KMS-11 (cell line): Measurements from ENCODE around the gene NR3C1.

ENCODE experiments used
- H2AFZ ChIP-seq: fragments of 200-600 bp; sonication (generic); 2 replicates; pipeline ENCODE4 v1.6.1; 2016; ENCODE audit warnings: antibody characterized with exemption, mixed run types, low read depth
- H3K27ac ChIP-seq: fragments of 200-600 bp; sonication (generic); 2 replicates; pipeline ENCODE4 v1.6.1; 2016; ENCODE audit warnings: mild to moderate bottlenecking, mixed run types
- H3K27me3 ChIP-seq: fragments of 200-600 bp; sonication (generic); 2 replicates; pipeline ENCODE4 v1.6.1; 2017; ENCODE audit warnings: mild to moderate bottlenecking, low read depth, mixed run types, moderate library complexity; ENCODE audit not compliant: insufficient read depth
- H3K36me3 ChIP-seq: fragments of 200-600 bp; sonication (generic); 2 replicates; pipeline ENCODE4 v1.6.1; 2017; ENCODE audit warnings: mild to moderate bottlenecking, mixed run types; ENCODE audit not compliant: insufficient read depth
- H3K4me1 ChIP-seq: fragments of 200-600 bp; sonication (generic); 2 replicates; pipeline ENCODE4 v1.6.1; 2016; ENCODE audit warnings: mild to moderate bottlenecking, low read depth, mixed run types; ENCODE audit not compliant: poor library complexity, severe bottlenecking
- H3K4me2 ChIP-seq: fragments of 200-600 bp; sonication (generic); 2 replicates; pipeline ENCODE4 v1.7.0; 2016; ENCODE audit warnings: mild to moderate bottlenecking, mixed run types
- H3K4me3 ChIP-seq: fragments of 200-600 bp; sonication (generic); IDR thresholded peaks from 2 replicates; pipeline ENCODE4 v1.6.1; 2017; ENCODE audit warnings: low read depth, low read length, mixed read lengths; ENCODE audit not compliant: insufficient read depth
- H3K79me2 ChIP-seq: fragments of 200-600 bp; sonication (generic); 2 replicates; pipeline ENCODE4 v1.6.1; 2016; ENCODE audit warnings: low read depth, mixed run types; ENCODE audit not compliant: insufficient read depth
- H3K9ac ChIP-seq: fragments of 200-600 bp; sonication (generic); 2 replicates; pipeline ENCODE4 v1.6.1; 2016; ENCODE audit warnings: mild to moderate bottlenecking, mixed run types
- H4K20me1 ChIP-seq: fragments of 200-600 bp; sonication (generic); 2 replicates; pipeline ENCODE4 v1.6.1; 2016; ENCODE audit warnings: mild to moderate bottlenecking, mixed run types; ENCODE audit not compliant: insufficient read depth
- TF ChIP-seq, protein P1 (sequence below): fragments of 200-600 bp; sonication (generic); conservative IDR thresholded peaks from 2 replicates; pipeline ENCODE4 v1.6.1; 2017; ENCODE audit warnings: low read depth, mild to moderate bottlenecking, antibody characterized with exemption, low read length, moderate library complexity, mixed read lengths

NR3C1 gene

DNA sequence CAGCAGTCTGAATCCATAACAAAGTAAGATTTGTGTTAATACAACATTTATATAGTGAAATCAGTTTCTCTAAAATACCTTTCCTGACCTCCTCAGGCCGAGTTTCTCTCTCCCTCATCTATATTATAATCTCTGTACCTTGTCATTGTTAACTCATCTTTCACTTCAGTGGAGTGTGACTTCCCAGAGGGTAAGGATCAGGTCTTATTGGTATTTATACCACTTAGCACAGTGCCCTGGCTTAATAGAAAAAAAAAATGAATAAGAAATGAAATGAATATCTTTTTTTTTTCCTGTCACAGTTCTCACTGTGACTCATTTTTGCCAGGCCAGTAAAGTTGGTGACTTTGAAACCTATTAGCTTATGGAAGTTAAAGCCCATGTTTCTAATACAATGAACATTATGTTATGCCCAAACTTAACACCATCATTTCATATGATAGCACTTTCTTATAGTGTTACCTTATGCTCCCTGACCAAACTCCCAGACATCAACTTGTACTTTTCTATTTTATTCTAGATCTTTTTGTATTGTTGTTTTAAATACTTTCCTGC lies 90.1 kb downstream of the NR3C1 start:
- H3K4me2 ChIP-seq: no peak overlapping the region; the same call in 1 of the 2 replicates
- no peak overlapping the region for H3K27ac ChIP-seq
- no peaks in the 10 kb centered on the region for H3K27me3 ChIP-seq
- peaks cover 13% of the 10 kb centered on the region for H4K20me1 ChIP-seq
- peaks cover 100% of the 10 kb centered on the region for H3K79me2 ChIP-seq
- no peak overlapping the region for H3K9ac ChIP-seq
- no peak overlapping the region for H3K4me3 ChIP-seq
- peaks cover 20% of the 10 kb centered on the region for H3K36me3 ChIP-seq
- TF ChIP-seq, protein P1, sequence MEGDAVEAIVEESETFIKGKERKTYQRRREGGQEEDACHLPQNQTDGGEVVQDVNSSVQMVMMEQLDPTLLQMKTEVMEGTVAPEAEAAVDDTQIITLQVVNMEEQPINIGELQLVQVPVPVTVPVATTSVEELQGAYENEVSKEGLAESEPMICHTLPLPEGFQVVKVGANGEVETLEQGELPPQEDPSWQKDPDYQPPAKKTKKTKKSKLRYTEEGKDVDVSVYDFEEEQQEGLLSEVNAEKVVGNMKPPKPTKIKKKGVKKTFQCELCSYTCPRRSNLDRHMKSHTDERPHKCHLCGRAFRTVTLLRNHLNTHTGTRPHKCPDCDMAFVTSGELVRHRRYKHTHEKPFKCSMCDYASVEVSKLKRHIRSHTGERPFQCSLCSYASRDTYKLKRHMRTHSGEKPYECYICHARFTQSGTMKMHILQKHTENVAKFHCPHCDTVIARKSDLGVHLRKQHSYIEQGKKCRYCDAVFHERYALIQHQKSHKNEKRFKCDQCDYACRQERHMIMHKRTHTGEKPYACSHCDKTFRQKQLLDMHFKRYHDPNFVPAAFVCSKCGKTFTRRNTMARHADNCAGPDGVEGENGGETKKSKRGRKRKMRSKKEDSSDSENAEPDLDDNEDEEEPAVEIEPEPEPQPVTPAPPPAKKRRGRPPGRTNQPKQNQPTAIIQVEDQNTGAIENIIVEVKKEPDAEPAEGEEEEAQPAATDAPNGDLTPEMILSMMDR: no peak
- H2AFZ ChIP-seq: no peak overlapping the region
- H3K4me1 ChIP-seq: peaks cover 96% of the 10 kb centered on the region

DNA sequence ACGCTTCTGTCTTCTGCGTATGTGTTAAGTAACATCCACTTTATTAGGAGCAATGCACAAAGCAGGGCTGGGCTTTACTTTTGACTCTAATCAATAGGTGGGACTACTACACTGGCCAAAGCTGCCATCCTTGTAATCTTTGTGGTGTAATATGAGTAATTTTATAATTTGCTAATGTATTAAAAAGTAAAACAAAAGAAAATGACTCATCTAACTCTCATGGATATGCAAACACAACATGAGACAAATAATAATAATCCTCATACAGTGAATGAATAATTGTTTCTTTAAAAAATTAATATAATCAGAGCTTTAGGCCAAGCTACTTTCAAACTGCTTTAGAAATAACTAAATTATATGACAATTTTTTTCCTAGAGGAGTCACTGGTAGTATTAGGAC lies 90.7 kb downstream of the NR3C1 start:
- peaks cover 22% of the 10 kb centered on the region for H3K36me3 ChIP-seq
- H3K4me1 ChIP-seq: peaks cover 99% of the 10 kb centered on the region

DNA sequence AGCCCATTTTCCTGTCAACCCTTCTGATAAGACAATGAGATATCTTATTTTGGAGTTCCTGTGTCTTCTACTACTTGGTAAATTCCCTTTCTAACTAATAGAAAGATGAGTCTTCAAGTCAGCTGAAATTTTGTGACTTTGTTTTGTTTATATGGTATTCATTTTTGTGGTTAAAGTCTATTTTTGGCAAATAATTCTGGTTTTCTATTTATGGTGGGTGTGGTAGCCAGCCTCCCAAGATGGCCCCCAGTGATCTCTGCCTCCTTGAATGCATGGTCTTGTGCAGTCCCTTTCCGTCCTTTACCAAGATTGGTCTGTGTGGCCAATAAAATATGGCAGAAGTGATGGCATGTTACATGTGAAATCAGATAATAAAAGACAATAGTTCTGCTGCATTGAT lies 91.5 kb downstream of the NR3C1 start:
- no peak overlapping the region for H3K27ac ChIP-seq
- no peak overlapping the region for H2AFZ ChIP-seq
- no peaks in the 10 kb centered on the region for H3K27me3 ChIP-seq
- H3K36me3 ChIP-seq: peaks cover 22% of the 10 kb centered on the region
- H3K4me1 ChIP-seq: peaks cover 96% of the 10 kb centered on the region
- peaks cover 100% of the 10 kb centered on the region for H3K79me2 ChIP-seq
- TF ChIP-seq, protein P1: no peak
- peaks cover 13% of the 10 kb centered on the region for H4K20me1 ChIP-seq
- H3K4me3 ChIP-seq: no peak overlapping the region
- H3K4me2 ChIP-seq: no peak overlapping the region; the same call in 1 of the 2 replicates
- H3K9ac ChIP-seq: no peak overlapping the region

More for the DNA sequence above, 90.7 kb downstream of the NR3C1 start:
- no peak overlapping the region for H2AFZ ChIP-seq
- H3K4me3 ChIP-seq: no peak overlapping the region
- peaks cover 100% of the 10 kb centered on the region for H3K79me2 ChIP-seq
- H3K27ac ChIP-seq: no peak overlapping the region
- H3K27me3 ChIP-seq: no peaks in the 10 kb centered on the region
- TF ChIP-seq, protein P1: no peak
- no peak overlapping the region for H3K4me2 ChIP-seq
- peaks cover 13% of the 10 kb centered on the region for H4K20me1 ChIP-seq
- no peak overlapping the region for H3K9ac ChIP-seq

- no peak overlapping the region for H3K4me3 ChIP-seq
- peaks cover 22% of the 10 kb centered on the region for H3K36me3 ChIP-seq
- TF ChIP-seq, protein P1: no peak
- H2AFZ ChIP-seq: no peak overlapping the region
- peaks cover 92% of the 10 kb centered on the region for H3K4me1 ChIP-seq
- H3K4me2 ChIP-seq: no peak overlapping the region; the same call in 1 of the 2 replicates
- no peaks in the 10 kb centered on the region for H3K27me3 ChIP-seq
- no peak overlapping the region for H3K9ac ChIP-seq
- H3K79me2 ChIP-seq: peaks cover 97% of the 10 kb centered on the region
- H4K20me1 ChIP-seq: peaks cover 11% of the 10 kb centered on the region
- no peak overlapping the region for H3K27ac ChIP-seq
Measured at GRCh38 chr5:143311428-143311827, 92.1 kb downstream of the NR3C1 start.
